ENCODE results near the gene CD69.

The CD69 gene

GRCh38 chr12:9760699-9761418 lies at the start of gene CD69:
TSS of gene CD69 (minus strand) at chr12:9760901. CDS start at chr12:9760820, 81 bp downstream.
- peak; percentile 90 for DNase-seq

GRCh38 chr12:9809866-9810265 lies 49.2 kb upstream of the CD69 start:
- no peak for DNase-seq

GRCh38 chr12:9809338-9809737 lies 48.6 kb upstream of the CD69 start:
- DNase-seq: no peak

GRCh38 chr12:9808504-9808903 lies 47.8 kb upstream of the CD69 start:
- DNase-seq: no peak

- DNase-seq: no peak
Measured at GRCh38 chr12:9806714-9807113, 46.0 kb upstream of the CD69 start.

- DNase-seq: no peak
Measured at GRCh38 chr12:9805883-9806282, 45.2 kb upstream of the CD69 start.

- no peak for DNase-seq
Measured at GRCh38 chr12:9799961-9800360, 39.3 kb upstream of the CD69 start.

GRCh38 chr12:9797722-9798619 lies 37.3 kb upstream of the CD69 start:
- peak; percentile 94 for DNase-seq

GRCh38 chr12:9796971-9797370 lies 36.3 kb upstream of the CD69 start:
- peak; percentile 33 for DNase-seq

GRCh38 chr12:9796346-9796745 lies 35.6 kb upstream of the CD69 start:
- no peak for DNase-seq

- DNase-seq: no peak
Measured at GRCh38 chr12:9795945-9796344, 35.2 kb upstream of the CD69 start.

- peak; percentile 21 for DNase-seq
Measured at GRCh38 chr12:9794484-9795093, 33.9 kb upstream of the CD69 start.

GRCh38 chr12:9793779-9794395 lies 33.2 kb upstream of the CD69 start:
- DNase-seq: peak; percentile 86

GRCh38 chr12:9792961-9793617 lies 32.4 kb upstream of the CD69 start:
- DNase-seq: no peak

GRCh38 chr12:9792185-9792900 lies 31.6 kb upstream of the CD69 start:
- DNase-seq: no peak

- no peak for DNase-seq
Measured at GRCh38 chr12:9786726-9787717, 26.3 kb upstream of the CD69 start.

GRCh38 chr12:9784816-9785215 lies 24.1 kb upstream of the CD69 start:
- DNase-seq: no peak

- no peak for DNase-seq
Measured at GRCh38 chr12:9784326-9784725, 23.6 kb upstream of the CD69 start.

- DNase-seq: no peak
Measured at GRCh38 chr12:9782547-9783382, 22.1 kb upstream of the CD69 start.

GRCh38 chr12:9781360-9781759 lies 20.7 kb upstream of the CD69 start:
- DNase-seq: no peak
